Parathyroid adenoma (tissue), 2 donors: ENCODE measurements around the gene MYPN.

Experiments
- H2AFZ ChIP-seq: fragments of 300-600 bp; sonication (generic); one replicate; pipeline ENCODE4 v1.7.0; 2017; ENCODE audit warnings: antibody characterized with exemption, mild to moderate bottlenecking
- H3K27ac ChIP-seq: fragments of 300-600 bp; sonication (generic); one replicate; pipeline ENCODE4 v1.7.0; 2017
- H3K27me3 ChIP-seq: fragments of 300-600 bp; sonication (generic); one replicate; pipeline ENCODE4 v1.7.0; 2017; ENCODE audit warnings: low read length; ENCODE audit not compliant: control insufficient read depth, insufficient read depth
- H3K36me3 ChIP-seq: fragments of 300-600 bp; sonication (generic); one replicate; pipeline ENCODE4 v1.7.0; 2017; ENCODE audit warnings: low read length; ENCODE audit not compliant: control insufficient read depth, insufficient read depth
- H3K4me1 ChIP-seq: fragments of 300-600 bp; sonication (generic); one replicate; pipeline ENCODE4 v1.7.0; 2017; ENCODE audit warnings: control low read depth
- H3K4me2 ChIP-seq: fragments of 300-600 bp; sonication (generic); one replicate; pipeline ENCODE4 v1.7.0; 2017; ENCODE audit warnings: low read length
- H3K4me3 ChIP-seq: fragments of 300-600 bp; sonication (generic); one replicate; pipeline ENCODE4 v1.7.0; 2017; ENCODE audit warnings: low read depth, low read length
- H3K79me2 ChIP-seq: fragments of 300-600 bp; sonication (generic); one replicate; pipeline ENCODE4 v1.7.0; 2017; ENCODE audit warnings: control low read depth
- H3K9ac ChIP-seq: fragments of 300-600 bp; sonication (generic); one replicate; pipeline ENCODE4 v1.7.0; 2017; ENCODE audit warnings: mild to moderate bottlenecking
- H3K9me3 ChIP-seq: fragments of 300-600 bp; sonication (generic); one replicate; pipeline ENCODE4 v1.7.0; 2017; ENCODE audit warnings: low read length; ENCODE audit not compliant: control insufficient read depth
- CTCF ChIP-seq: fragments of 300-600 bp; sonication (generic); IDR thresholded peaks from one replicate; pipeline ENCODE4 v1.7.0; 2017; ENCODE audit warnings: antibody characterized with exemption, mild to moderate bottlenecking
- donor health status: primary hyperparathyroidism.

Gene MYPN

GRCh38 chr10:68171539-68172080, 62.3 kb downstream of the MYPN start:
- no peaks in the 10 kb centered on the region for H3K27me3 ChIP-seq
- H3K4me2 ChIP-seq: no peak overlapping the region
- no peaks in the 10 kb centered on the region for H3K4me1 ChIP-seq
- H3K9me3 ChIP-seq: no peaks in the 10 kb centered on the region
- no peak overlapping the region for H3K27ac ChIP-seq
- H3K79me2 ChIP-seq: no peaks in the 10 kb centered on the region
- no peak overlapping the region for H3K4me3 ChIP-seq
- H3K9ac ChIP-seq: no peak overlapping the region
- TF ChIP-seq CTCF: no peak
- no peaks in the 10 kb centered on the region for H3K36me3 ChIP-seq
- no peak overlapping the region for H2AFZ ChIP-seq

GRCh38 chr10:68172324-68172723, 63.0 kb downstream of the MYPN start:
- no peak overlapping the region for H2AFZ ChIP-seq
- no peaks in the 10 kb centered on the region for H3K4me1 ChIP-seq
- no peaks in the 10 kb centered on the region for H3K79me2 ChIP-seq
- no peak overlapping the region for H3K4me2 ChIP-seq
- no peaks in the 10 kb centered on the region for H3K27me3 ChIP-seq
- H3K9me3 ChIP-seq: no peaks in the 10 kb centered on the region
- H3K9ac ChIP-seq: no peak overlapping the region
- H3K36me3 ChIP-seq: no peaks in the 10 kb centered on the region
- no peak overlapping the region for H3K27ac ChIP-seq
- H3K4me3 ChIP-seq: no peak overlapping the region
- no peak for TF ChIP-seq CTCF

- Histone ChIP-seq H3K9ac (no peak overlapping the region), H3K27ac (no peak overlapping the region), H3K79me2 (no peaks in the 10 kb centered on the region), H3K4me1 (no peaks in the 10 kb centered on the region), H3K27me3 (no peaks in the 10 kb centered on the region), H3K4me2 (no peak overlapping the region), H3K36me3 (no peaks in the 10 kb centered on the region), H2AFZ (no peak overlapping the region), H3K4me3 (no peak overlapping the region), H3K9me3 (no peaks in the 10 kb centered on the region)
- TF ChIP-seq CTCF: no peak
Measured at GRCh38 chr10:68175949-68176348, 66.7 kb downstream of the MYPN start.

DNA sequence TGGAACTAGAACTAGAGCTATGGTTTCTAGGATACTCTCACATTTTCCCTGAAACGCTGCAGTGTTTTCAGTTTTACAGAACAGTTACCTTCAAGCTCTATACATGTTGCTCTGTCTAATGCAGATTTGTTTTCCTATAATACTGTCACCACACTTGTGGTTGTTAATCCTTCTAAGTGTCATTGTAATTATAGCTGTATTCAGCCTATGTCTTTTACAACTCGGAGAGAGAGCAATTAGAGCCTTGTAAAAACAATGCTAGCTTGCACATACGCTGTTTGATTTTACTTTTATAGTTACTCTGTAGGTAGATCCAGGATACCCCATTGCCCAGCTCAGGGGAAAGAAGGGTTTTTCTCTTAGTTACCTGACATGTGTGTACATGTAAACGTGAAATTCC, 67.5 kb downstream of the MYPN start:
- H3K4me2 ChIP-seq: no peak overlapping the region
- H3K79me2 ChIP-seq: no peaks in the 10 kb centered on the region

More for the DNA sequence above, 67.5 kb downstream of the MYPN start:
- Histone ChIP-seq H3K4me1 (no peaks in the 10 kb centered on the region), H3K9ac (no peak overlapping the region), H3K27me3 (no peaks in the 10 kb centered on the region), H3K9me3 (no peaks in the 10 kb centered on the region), H3K27ac (no peak overlapping the region), H3K4me3 (no peak overlapping the region), H3K36me3 (no peaks in the 10 kb centered on the region), H2AFZ (no peak overlapping the region)
- no peak for TF ChIP-seq CTCF
